IMR-90 (cell line): ENCODE data around the gene LCE1B. TPM values are rescaled to one million over a fixed set of nuclear protein-coding genes. Genes with fewer than 3 reads are reported as not detected.

ENCODE experiments used
- ATAC-seq: fragments of 200-7000 bp; cut with Tn5 transposase; 2 replicates; pipeline ENCODE4 v1.9.1; 2020; ENCODE audit warnings: low read depth, mild to moderate bottlenecking, moderate library complexity
- BruUV-seq: library from RNA; stranded (reverse); fragments of 400-500 nt; replicated peaks from 2 replicates; lab custom pipeline; 2021; lab: Mats Ljungman, UMichigan
- CTCF ChIA-PET: fragments of 300-600 bp; formaldehyde crosslinking; extraction: SDS; loops from one replicate; lab custom pipeline; 2021; ENCODE audit warnings: antibody characterized with exemption; lab: Yijun Ruan, JAX
- POLR2A ChIA-PET: fragments of 300-600 bp; sonication (Branson Sonifier 250); formaldehyde crosslinking; loops from one replicate; lab custom pipeline; 2022; ENCODE audit warnings: antibody characterized with exemption; ENCODE audit not compliant: unreplicated experiment; lab: Charles Lee
- DNase-seq: peaks from one replicate; pipeline ENCODE4 v3.0.0; 2013
- H2AFZ ChIP-seq: replicated peaks from 2 replicates; pipeline ENCODE3; 2013; ENCODE audit warnings: low read length, mild to moderate bottlenecking; ENCODE audit not compliant: poor library complexity
- H2AK5ac ChIP-seq: 2 replicates; pipeline ENCODE4 v1.6.1; 2013; ENCODE audit warnings: low read depth, low read length, inconsistent platforms
- H2AK9ac ChIP-seq: replicated peaks from 2 replicates; pipeline ENCODE3; 2013; ENCODE audit warnings: mild to moderate bottlenecking, low read depth, low read length, moderate library complexity; ENCODE audit not compliant: poor library complexity
- H2BK120ac ChIP-seq: 2 replicates; pipeline ENCODE4 v1.6.1; 2013; ENCODE audit warnings: low read depth, low read length, inconsistent platforms
- H2BK15ac ChIP-seq: 3 replicates; pipeline ENCODE4 v1.6.1; 2013; ENCODE audit warnings: low read depth, low read length, inconsistent platforms
- H2BK20ac ChIP-seq: 2 replicates; pipeline ENCODE4 v1.6.1; 2013; ENCODE audit warnings: low read depth, mild to moderate bottlenecking, inconsistent platforms, low read length, moderate library complexity
- H2BK5ac ChIP-seq: 2 replicates; pipeline ENCODE4 v1.6.1; 2013; ENCODE audit warnings: mild to moderate bottlenecking, low read depth, low read length, inconsistent platforms; ENCODE audit not compliant: poor library complexity, severe bottlenecking
- H3K14ac ChIP-seq: replicated peaks from 2 replicates; pipeline ENCODE4 v1.6.1; 2013; ENCODE audit warnings: low read depth, low read length, inconsistent platforms
- H3K18ac ChIP-seq: 2 replicates; pipeline ENCODE4 v1.6.1; 2013; ENCODE audit warnings: low read depth, low read length, control low read depth
- H3K23ac ChIP-seq: 2 replicates; pipeline ENCODE4 v1.6.1; 2013; ENCODE audit warnings: low read depth, low read length, inconsistent platforms
- H3K27ac ChIP-seq: 2 replicates; pipeline ENCODE4 v1.5.1; 2013; ENCODE audit warnings: mild to moderate bottlenecking, control low read depth, low read length; ENCODE audit not compliant: insufficient read depth
- H3K27me3 ChIP-seq: 2 replicates; pipeline ENCODE4 v1.6.1; 2013; ENCODE audit warnings: low read length; ENCODE audit not compliant: control insufficient read depth, insufficient read depth
- H3K36me3 ChIP-seq: 2 replicates; pipeline ENCODE4 v1.6.1; 2013; ENCODE audit warnings: low read length, mixed read lengths; ENCODE audit not compliant: control insufficient read depth, insufficient read depth
- H3K4ac ChIP-seq: 2 replicates; pipeline ENCODE4 v1.6.1; 2013; ENCODE audit warnings: low read depth, low read length, inconsistent platforms
- H3K4me1 ChIP-seq: 2 replicates; pipeline ENCODE4 v1.6.1; 2013; ENCODE audit warnings: low read length, mixed read lengths; ENCODE audit not compliant: control insufficient read depth, insufficient read depth
- H3K4me2 ChIP-seq: 2 replicates; pipeline ENCODE4 v1.6.1; 2013; ENCODE audit warnings: low read depth, mild to moderate bottlenecking, control low read depth, low read length, moderate library complexity
- H3K4me3 ChIP-seq: 2 replicates; pipeline ENCODE4 v1.5.1; 2013; ENCODE audit warnings: low read depth, mild to moderate bottlenecking, control low read depth, low read length, moderate library complexity; ENCODE audit not compliant: insufficient read depth
- H3K56ac ChIP-seq: 2 replicates; pipeline ENCODE4 v1.6.1; 2013; ENCODE audit warnings: low read length, inconsistent platforms; ENCODE audit not compliant: insufficient read depth; ENCODE audit errors: extremely low read depth
- H3K79me1 ChIP-seq, 2 experiments: 2 replicates each; pipeline ENCODE4 v1.6.1; 2013; ENCODE audit warnings: low read length in 2 of 2, inconsistent platforms in 1 of 2, low read depth in 1 of 2
- H3K9ac ChIP-seq: 2 replicates; pipeline ENCODE4 v1.6.1; 2013; ENCODE audit warnings: low read depth, low read length, control low read depth
- H3K9me1 ChIP-seq: 2 replicates; pipeline ENCODE4 v1.6.1; 2013; ENCODE audit warnings: low read length, inconsistent platforms; ENCODE audit not compliant: insufficient read depth
- H3K9me3 ChIP-seq: 2 replicates; pipeline ENCODE4 v1.6.1; 2013; ENCODE audit warnings: low read length; ENCODE audit not compliant: control insufficient read depth, insufficient read depth
- H4K20me1 ChIP-seq: 2 replicates; pipeline ENCODE4 v1.6.1; 2013; ENCODE audit warnings: low read length, inconsistent platforms; ENCODE audit not compliant: insufficient read depth
- H4K5ac ChIP-seq: 2 replicates; pipeline ENCODE4 v1.6.1; 2013; ENCODE audit warnings: mild to moderate bottlenecking, low read depth, low read length, control low read depth
- H4K8ac ChIP-seq, 2 experiments: 2 replicates each; pipeline ENCODE4 v1.6.1; 2013; ENCODE audit warnings: low read depth in 2 of 2, low read length in 2 of 2, control low read depth in 1 of 2, inconsistent platforms in 1 of 2
- H4K91ac ChIP-seq: 2 replicates; pipeline ENCODE4 v1.6.1; 2013; ENCODE audit warnings: low read depth, low read length, inconsistent platforms; ENCODE audit not compliant: insufficient read depth
- BHLHE40 ChIP-seq: fragments of 150-350 bp; IDR thresholded peaks from 2 replicates; pipeline ENCODE4 v1.6.1; 2016; ENCODE audit warnings: mild to moderate bottlenecking, low read depth, low read length
- CEBPB ChIP-seq: IDR thresholded peaks from 2 replicates; pipeline ENCODE4 v1.6.1; 2012; ENCODE audit warnings: low read depth, low read length, improper control_type of control experiment
- CHD1 ChIP-seq: IDR thresholded peaks from 2 replicates; pipeline ENCODE4 v1.6.1; 2012; ENCODE audit warnings: low read depth, low read length, improper control_type of control experiment
- MAFK ChIP-seq: IDR thresholded peaks from 2 replicates; pipeline ENCODE4 v1.6.1; 2012; ENCODE audit warnings: low read depth, low read length, improper control_type of control experiment
- MAZ ChIP-seq: IDR thresholded peaks from 2 replicates; pipeline ENCODE4 v1.6.1; 2012; ENCODE audit warnings: low read depth, mild to moderate bottlenecking, low read length, improper control_type of control experiment, moderate library complexity, borderline replicate concordance
- MXI1 ChIP-seq: IDR thresholded peaks from 2 replicates; pipeline ENCODE4 v1.6.1; 2012; ENCODE audit warnings: low read depth, mild to moderate bottlenecking, low read length, moderate library complexity, borderline replicate concordance
- NFE2L2 ChIP-seq: fragments of 150-350 bp; IDR thresholded peaks from 2 replicates; pipeline ENCODE4 v1.6.1; 2016; ENCODE audit warnings: low read depth, mild to moderate bottlenecking, low read length
- POLR2A ChIP-seq: IDR thresholded peaks from 2 replicates; pipeline ENCODE4 v1.6.1; 2012; ENCODE audit warnings: mild to moderate bottlenecking, low read depth, low read length
- RAD21 ChIP-seq: IDR thresholded peaks from 2 replicates; pipeline ENCODE4 v1.6.1; 2012; ENCODE audit warnings: low read length, improper control_type of control experiment
- RCOR1 ChIP-seq: IDR thresholded peaks from 2 replicates; pipeline ENCODE4 v1.6.1; 2012; ENCODE audit warnings: mild to moderate bottlenecking, low read length, improper control_type of control experiment; ENCODE audit not compliant: insufficient replicate concordance
- RFX5 ChIP-seq: IDR thresholded peaks from 2 replicates; pipeline ENCODE4 v1.8.0; 2012; ENCODE audit warnings: low read depth, mild to moderate bottlenecking, low read length, moderate library complexity
- SMC3 ChIP-seq: fragments of 150-350 bp; IDR thresholded peaks from 2 replicates; pipeline ENCODE4 v1.6.1; 2016; ENCODE audit warnings: low read depth, mild to moderate bottlenecking, antibody characterized with exemption, low read length, moderate library complexity
- WGBS, 2 experiments: methylation state at CpG; one replicate each; pipeline versions ENCODE4 v1.1.5 to v1.1.7; 2013; ENCODE audit warnings: missing lambda C conversion rate in 2 of 2; ENCODE audit not compliant: insufficient read length in 1 of 2; ENCODE audit errors: extremely low coverage in 2 of 2; 5-methylcytosine and 5-hydroxymethylcytosine counted together
- dilution Hi-C: fragments of 300-500 bp; cut with HindIII; formaldehyde crosslinking; loops from one replicate; pipeline ENCODE4 v1.14.3; 2018; ENCODE audit warnings: low sequenced_read_pairs; ENCODE audit not compliant: unreplicated experiment
- in situ Hi-C: fragments of 300-500 bp; cut with MboI; formaldehyde crosslinking; loops from 3 replicates; pipeline ENCODE4 v1.14.3; 2019; ENCODE audit warnings: low sequenced_read_pairs, inconsistent platforms, mixed read lengths
- intact Hi-C: fragments of 100-400 bp; cut with micrococcal nuclease; formaldehyde crosslinking; loops from 2 replicates; pipeline ENCODE4 v1.10.0; 2022
- polyA plus RNA-seq, 3 experiments: library from polyadenylated mRNA; depleted of rRNA; stranded (reverse); fragments of >200 nt; gene quantifications; 2 replicates each; pipeline ENCODE4 v1.2.3, GENCODE V29; 2012; ENCODE audit warnings: low replicate concordance in 1 of 3
- total RNA-seq: library from RNA; depleted of rRNA; stranded (reverse); fragments of >200 nt; gene quantifications from 2 replicates; pipeline ENCODE4 v1.2.3, GENCODE V29; 2012
- TF ChIP-seq, protein P1 (sequence below): conservative IDR thresholded peaks from 2 replicates; pipeline ENCODE4 v1.5.1; 2012; ENCODE audit warnings: mild to moderate bottlenecking, low read depth, low read length, improper control_type of control experiment
- TF ChIP-seq, protein P2 (sequence below): fragments of 150-350 bp; IDR thresholded peaks from 2 replicates; pipeline ENCODE4 v1.6.1; 2016; ENCODE audit warnings: low read depth, mild to moderate bottlenecking, low read length, moderate library complexity, borderline replicate concordance
- TF ChIP-seq, protein P3 (sequence below): fragments of 150-350 bp; IDR thresholded peaks from 2 replicates; pipeline ENCODE4 v1.6.1; 2017; ENCODE audit warnings: mild to moderate bottlenecking, antibody characterized with exemption, low read length, low read depth

The LCE1B gene
- total and polyA plus RNA-seq, 2 of the 4 experiments (the other 2 are of a cell fraction): not detected

DNA sequence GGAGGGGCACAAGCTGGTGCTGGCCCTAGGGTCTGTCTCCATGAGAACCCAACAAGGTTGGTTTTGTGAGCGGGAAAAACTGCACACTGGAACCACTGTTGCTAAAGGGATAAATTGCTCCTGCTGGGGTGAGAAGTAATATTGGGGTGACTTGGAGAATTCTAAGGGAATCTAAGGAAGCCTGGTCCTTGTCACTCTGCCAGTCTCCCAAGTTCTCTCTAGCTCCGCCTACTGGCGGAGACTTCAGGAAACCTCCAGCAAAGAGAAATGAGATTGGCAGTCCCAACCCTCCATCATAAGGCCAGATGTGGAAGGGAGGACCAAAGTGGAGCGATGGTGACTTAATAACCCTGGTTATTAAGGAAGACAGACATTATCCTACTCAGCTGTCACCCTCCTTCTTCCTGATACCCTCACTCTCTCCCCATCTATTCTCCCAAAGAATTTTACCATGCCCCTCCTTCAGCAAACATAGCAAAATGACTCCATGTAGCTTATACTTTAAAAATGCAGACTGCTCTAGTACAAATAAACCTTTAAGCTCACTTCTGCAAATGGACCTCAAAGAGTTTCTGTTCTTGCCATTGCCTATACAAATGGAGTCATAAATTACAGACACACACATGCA is 34.1 kb upstream of the LCE1B start:
- Histone ChIP-seq H2BK5ac (no peak overlapping the region), H3K4me2 (no peak overlapping the region), H2BK120ac (no peak overlapping the region), H4K5ac (no peak overlapping the region), H3K56ac (no peak overlapping the region), H2BK15ac (no peak overlapping the region), H3K79me1 (no peaks in the 10 kb centered on the region), H3K9me1 (no peaks in the 10 kb centered on the region), H3K27me3 (no peaks in the 10 kb centered on the region), H3K9me3 (no peaks in the 10 kb centered on the region), H3K9ac (no peak overlapping the region), H3K27ac (no peak overlapping the region), H3K4me1 (no peaks in the 10 kb centered on the region), H4K8ac (no peak overlapping the region), H2AK5ac (no peak overlapping the region), H2AK9ac (no peak overlapping the region), H3K4me3 (no peak overlapping the region), H3K14ac (no peak overlapping the region), H3K18ac (no peak overlapping the region), H4K91ac (no peak overlapping the region), H2AFZ (no peak overlapping the region), H2BK20ac (no peak overlapping the region), H4K20me1 (no peaks in the 10 kb centered on the region), H3K23ac (no peak overlapping the region), H3K36me3 (no peaks in the 10 kb centered on the region), H3K4ac (no peak overlapping the region)
- peak; percentile 31; the same call in 1 of the 2 replicates for TF ChIP-seq SMC3
- TF ChIP-seq, protein P1, sequence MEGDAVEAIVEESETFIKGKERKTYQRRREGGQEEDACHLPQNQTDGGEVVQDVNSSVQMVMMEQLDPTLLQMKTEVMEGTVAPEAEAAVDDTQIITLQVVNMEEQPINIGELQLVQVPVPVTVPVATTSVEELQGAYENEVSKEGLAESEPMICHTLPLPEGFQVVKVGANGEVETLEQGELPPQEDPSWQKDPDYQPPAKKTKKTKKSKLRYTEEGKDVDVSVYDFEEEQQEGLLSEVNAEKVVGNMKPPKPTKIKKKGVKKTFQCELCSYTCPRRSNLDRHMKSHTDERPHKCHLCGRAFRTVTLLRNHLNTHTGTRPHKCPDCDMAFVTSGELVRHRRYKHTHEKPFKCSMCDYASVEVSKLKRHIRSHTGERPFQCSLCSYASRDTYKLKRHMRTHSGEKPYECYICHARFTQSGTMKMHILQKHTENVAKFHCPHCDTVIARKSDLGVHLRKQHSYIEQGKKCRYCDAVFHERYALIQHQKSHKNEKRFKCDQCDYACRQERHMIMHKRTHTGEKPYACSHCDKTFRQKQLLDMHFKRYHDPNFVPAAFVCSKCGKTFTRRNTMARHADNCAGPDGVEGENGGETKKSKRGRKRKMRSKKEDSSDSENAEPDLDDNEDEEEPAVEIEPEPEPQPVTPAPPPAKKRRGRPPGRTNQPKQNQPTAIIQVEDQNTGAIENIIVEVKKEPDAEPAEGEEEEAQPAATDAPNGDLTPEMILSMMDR: peak; percentile 32; the same call in 1 of the 2 replicates
- TF ChIP-seq, protein P2, sequence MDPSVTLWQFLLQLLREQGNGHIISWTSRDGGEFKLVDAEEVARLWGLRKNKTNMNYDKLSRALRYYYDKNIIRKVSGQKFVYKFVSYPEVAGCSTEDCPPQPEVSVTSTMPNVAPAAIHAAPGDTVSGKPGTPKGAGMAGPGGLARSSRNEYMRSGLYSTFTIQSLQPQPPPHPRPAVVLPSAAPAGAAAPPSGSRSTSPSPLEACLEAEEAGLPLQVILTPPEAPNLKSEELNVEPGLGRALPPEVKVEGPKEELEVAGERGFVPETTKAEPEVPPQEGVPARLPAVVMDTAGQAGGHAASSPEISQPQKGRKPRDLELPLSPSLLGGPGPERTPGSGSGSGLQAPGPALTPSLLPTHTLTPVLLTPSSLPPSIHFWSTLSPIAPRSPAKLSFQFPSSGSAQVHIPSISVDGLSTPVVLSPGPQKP: no peak
- TF ChIP-seq MXI1: no peak
- TF ChIP-seq MAZ: no peak
- TF ChIP-seq NFE2L2: no peak
- TF ChIP-seq RFX5: no peak
- no peak for TF ChIP-seq CEBPB
- TF ChIP-seq BHLHE40: no peak
- TF ChIP-seq POLR2A: no peak
- no peak for TF ChIP-seq CHD1
- no peak for TF ChIP-seq MAFK
- no peak for TF ChIP-seq RCOR1
- no peak for TF ChIP-seq RAD21
- TF ChIP-seq, protein P3, sequence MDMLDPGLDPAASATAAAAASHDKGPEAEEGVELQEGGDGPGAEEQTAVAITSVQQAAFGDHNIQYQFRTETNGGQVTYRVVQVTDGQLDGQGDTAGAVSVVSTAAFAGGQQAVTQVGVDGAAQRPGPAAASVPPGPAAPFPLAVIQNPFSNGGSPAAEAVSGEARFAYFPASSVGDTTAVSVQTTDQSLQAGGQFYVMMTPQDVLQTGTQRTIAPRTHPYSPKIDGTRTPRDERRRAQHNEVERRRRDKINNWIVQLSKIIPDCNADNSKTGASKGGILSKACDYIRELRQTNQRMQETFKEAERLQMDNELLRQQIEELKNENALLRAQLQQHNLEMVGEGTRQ: no peak
- DNase-seq (no peak), ATAC-seq (no peak)
- dilution Hi-C loops (no loop called here), in situ Hi-C loops (no loop called here), intact Hi-C loops (no loop called here)
- BruUV-seq: no TSS peak
- 60% methylated on average over 1 of the region's 4 CpGs; no CpG with 5 or more reads in 1 of the 2 experiments for WGBS, 2 experiments
- CTCF ChIA-PET: no interaction called here
- POLR2A ChIA-PET: no interaction called here
